Skin of body (tissue), 2 donors: ENCODE measurements around the gene UNC93B1. TPM values are rescaled to one million over a fixed set of nuclear protein-coding genes. Genes with fewer than 3 reads are reported as not detected.

Experiments
- DNase-seq: peaks from one replicate; lab custom pipeline; 2025; lab: John Stamatoyannopoulos, UW
- total RNA-seq: library from RNA; depleted of rRNA; stranded (reverse); fragments of >200 nt; gene quantifications from one replicate; pipeline ENCODE4 v1.2.3, GENCODE V29; 2014

UNC93B1 gene
- total RNA-seq, 1 donor from 2014 or later: 7.0 TPM

GRCh38 chr11:68024508-68024907 is 20.6 kb upstream of the UNC93B1 start:
- DNase-seq: no peak

- no peak for DNase-seq
Observed at GRCh38 chr11:68022531-68022930, 18.6 kb upstream of the UNC93B1 start.

GRCh38 chr11:68021167-68021787 is 17.4 kb upstream of the UNC93B1 start:
- no peak for DNase-seq

GRCh38 chr11:68020575-68020974 is 16.7 kb upstream of the UNC93B1 start:
- DNase-seq: no peak

DNA sequence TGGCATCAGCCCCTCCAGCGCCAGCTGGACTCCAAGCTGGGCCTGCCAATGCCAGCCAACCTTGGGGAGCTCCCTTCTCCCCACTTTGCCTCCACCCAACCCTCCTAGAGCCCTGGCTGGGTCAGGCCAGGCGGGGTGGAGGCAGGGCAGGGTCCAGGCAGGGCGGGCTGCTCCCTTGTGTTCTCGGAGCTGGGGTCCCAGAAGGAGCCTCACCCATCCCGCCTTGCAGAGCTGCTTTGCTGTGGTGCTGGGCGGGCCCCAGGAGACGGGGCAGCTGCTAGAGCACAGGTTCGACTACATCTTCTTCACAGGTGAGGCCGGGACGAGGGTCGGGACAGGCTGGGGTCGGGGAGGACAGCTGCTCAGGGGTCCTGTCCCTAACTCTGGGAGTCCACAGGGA is 15.6 kb upstream of the UNC93B1 start:
- no peak for DNase-seq

DNA sequence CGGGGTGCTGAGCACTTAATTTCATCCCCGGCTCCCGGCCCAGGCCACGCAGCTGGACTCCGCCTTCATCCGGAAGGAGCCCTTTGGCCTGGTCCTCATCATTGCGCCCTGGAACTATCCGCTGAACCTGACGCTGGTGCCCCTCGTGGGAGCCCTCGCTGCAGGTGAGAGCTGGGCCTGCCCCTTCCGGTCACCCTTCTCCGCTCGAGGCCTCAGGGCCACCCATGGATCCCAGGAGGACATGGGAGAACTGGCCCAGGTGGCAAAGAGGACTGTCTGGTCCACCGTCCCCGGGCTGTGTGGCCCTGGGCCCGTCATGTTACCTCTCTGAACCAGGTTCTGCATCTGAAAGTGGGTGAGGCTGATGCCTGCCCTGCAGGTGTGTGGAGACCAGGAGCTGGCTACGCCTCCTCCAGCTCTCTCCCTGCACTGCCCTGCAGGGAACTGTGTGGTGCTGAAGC is 14.9 kb upstream of the UNC93B1 start:
- no peak for DNase-seq

DNA sequence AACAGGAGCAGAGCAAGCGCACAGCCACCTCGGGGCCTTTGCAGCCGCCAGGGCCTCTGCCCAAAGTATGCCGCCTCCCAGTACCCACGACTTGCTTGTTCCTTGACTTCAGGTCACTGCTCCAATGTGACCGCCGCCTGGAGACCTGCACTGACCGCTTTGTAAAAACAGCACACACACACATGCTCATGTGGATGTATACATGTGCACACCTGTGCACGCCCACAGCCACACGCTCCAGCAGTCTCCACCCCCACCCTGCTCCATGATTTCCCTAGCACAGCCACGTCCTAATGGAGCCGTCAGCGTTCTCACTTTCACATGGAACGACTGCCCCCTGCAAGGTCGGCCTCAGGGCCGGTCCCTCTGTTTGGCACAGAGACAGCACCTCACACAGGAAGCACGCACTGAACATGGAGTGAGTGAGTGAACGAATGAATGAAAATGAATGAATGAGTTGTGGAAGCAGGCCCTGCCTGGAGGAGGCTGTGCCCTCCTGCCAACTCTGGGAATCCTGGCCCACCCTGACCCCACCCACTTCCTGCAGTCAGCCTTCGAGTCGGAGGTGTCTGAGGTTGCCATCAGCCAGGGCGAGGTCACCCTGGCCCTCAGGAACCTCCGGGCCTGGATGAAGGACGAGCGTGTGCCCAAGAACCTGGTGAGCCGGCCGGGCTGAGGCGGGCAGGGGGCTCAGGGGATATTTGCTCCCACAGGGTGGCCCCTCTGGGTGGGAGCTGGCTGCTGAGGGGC is 14.3 kb upstream of the UNC93B1 start:
- no peak for DNase-seq

GRCh38 chr11:68016904-68017817 is 13.3 kb upstream of the UNC93B1 start:
- no peak for DNase-seq

- no peak for DNase-seq
Observed at GRCh38 chr11:68016161-68016903, 12.4 kb upstream of the UNC93B1 start.

GRCh38 chr11:68015467-68015866 is 11.6 kb upstream of the UNC93B1 start:
- no peak for DNase-seq

DNA sequence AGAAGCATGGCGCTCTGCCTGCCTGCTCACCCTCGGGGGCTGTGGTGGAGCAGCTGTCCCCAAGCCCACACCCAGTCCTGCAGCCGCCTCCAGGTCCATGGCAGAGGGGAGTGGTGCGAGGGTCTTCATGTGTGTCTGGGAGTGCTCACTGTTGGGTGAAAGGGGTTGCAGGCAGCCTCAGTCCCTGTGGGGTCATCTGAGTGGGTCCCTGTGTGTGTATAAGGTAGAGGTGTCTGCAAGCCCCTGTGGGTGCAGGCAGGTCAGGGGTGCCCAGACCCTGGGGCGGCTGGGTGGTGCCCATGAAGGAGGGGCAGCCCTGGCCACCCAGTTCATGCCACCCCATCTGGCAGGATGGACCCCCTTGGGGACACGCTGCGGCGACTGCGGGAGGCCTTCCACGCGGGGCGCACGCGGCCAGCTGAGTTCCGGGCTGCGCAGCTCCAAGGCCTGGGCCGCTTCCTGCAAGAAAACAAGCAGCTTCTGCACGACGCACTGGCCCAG is 11.1 kb upstream of the UNC93B1 start:
- no peak for DNase-seq

- no peak for DNase-seq
Observed at GRCh38 chr11:68014157-68014946, 10.5 kb upstream of the UNC93B1 start.

- no peak for DNase-seq
Observed at GRCh38 chr11:68013611-68014156, 9.8 kb upstream of the UNC93B1 start.

GRCh38 chr11:68012843-68013610 is 9.1 kb upstream of the UNC93B1 start:
- DNase-seq: no peak

- DNase-seq: no peak
Observed at GRCh38 chr11:68012044-68012842, 8.3 kb upstream of the UNC93B1 start.

DNA sequence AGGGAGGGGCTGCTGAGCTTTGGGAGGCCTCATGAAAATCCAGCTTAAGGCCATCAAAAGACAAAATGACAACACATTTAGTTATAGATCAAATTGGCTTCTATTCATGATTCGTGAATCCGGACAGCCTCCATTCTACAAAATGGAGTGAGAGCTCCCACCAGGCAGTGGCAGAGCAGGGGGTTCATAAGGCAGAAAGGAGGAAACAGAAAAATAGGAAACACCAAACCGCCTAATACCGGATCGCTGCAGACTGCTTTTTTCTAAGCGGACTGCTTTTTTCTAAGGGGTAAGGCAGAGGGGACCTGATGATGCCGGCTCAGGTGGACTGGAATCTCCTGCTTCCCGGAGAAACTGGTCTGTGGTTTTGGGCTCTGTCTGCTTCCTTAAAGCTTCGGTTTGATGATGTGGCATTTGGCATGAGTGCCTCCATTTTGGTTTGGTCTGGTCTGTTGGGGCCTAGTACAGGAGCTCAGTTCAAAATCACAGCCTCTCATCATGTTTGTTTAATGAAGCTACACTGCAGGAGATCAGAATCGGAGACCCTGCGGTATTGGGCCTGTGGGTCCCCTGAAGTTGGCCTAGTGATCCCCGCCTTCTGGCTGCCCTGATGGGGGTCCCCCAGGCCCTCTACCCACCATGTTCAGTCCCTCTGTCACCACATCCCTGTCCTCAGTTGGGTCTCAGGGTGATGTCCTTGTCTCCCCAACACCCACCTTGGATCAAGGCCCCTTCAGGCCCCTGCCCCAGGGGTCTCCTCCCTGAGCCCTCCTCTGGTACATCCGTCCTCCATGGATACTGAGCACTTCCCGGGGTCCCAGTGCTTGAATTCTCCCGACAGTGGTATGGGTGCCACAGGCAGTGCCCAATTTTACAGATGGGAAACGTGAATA is 7.4 kb upstream of the UNC93B1 start:
- no peak for DNase-seq
